Measurements from ENCODE around the gene EXOSC2. TPM values are rescaled to one million over a fixed set of nuclear protein-coding genes. Genes with fewer than 3 reads are reported as not detected.

The EXOSC2 gene
- polyA plus RNA-seq, 1 donor from 2014 or later = 36.3 TPM

DNA sequence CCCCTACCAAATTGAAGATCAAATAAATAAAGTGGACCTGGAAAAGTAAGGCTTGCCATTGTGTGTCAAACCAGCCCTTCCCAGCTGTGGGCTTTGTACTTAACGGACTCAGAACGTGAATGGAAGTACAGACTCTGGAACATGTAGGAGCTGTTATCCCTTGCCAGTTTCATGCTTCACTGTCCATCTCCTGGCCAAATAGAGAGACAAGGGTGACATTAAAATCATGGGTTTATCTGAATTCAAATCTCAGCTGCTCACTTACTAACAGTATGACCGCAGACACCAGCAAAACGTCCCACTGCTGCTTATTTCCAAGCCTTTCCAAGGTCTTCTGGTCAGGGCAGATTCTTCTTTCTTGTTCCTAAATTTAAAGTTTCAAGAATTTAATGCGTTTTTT is 52.2 kb downstream of the EXOSC2 start:
- TF ChIP-seq POLR2AphosphoS5 (IDR thresholded peaks at IDR 0.05) = no peak
- no peak for TF ChIP-seq EP300 (conservative IDR thresholded peaks at IDR 0.05; ENCODE audit: poor library complexity, severe bottlenecking)
- no peak for TF ChIP-seq SMC3 (conservative IDR thresholded peaks at IDR 0.05; ENCODE audit: poor library complexity)
- no peak for TF ChIP-seq MXI1 (conservative IDR thresholded peaks at IDR 0.05; ENCODE audit: poor library complexity, severe bottlenecking)
- TF ChIP-seq TAF1 (IDR thresholded peaks at IDR 0.05; ENCODE audit: low read depth) = no peak
- TF ChIP-seq CTCF (IDR thresholded peaks at IDR 0.05; ENCODE audit: poor library complexity, severe bottlenecking) = no peak
- no peak for TF ChIP-seq RAD21 (conservative IDR thresholded peaks at IDR 0.05)
- no peak for TF ChIP-seq REST (IDR thresholded peaks at IDR 0.05; ENCODE audit: borderline replicate concordance)
- no peak for TF ChIP-seq EZH2 (IDR thresholded peaks at IDR 0.05; ENCODE audit: borderline replicate concordance, insufficient read depth, low read length, poor library complexity, severe bottlenecking)
- H3K27me3 ChIP-seq (ENCODE audit: insufficient read depth, low read depth, low read length) = no peaks in the 10 kb centered on the region
- no peaks in the 10 kb centered on the region for H3F3A ChIP-seq (ENCODE audit: insufficient read depth, low read length, poor library complexity, severe bottlenecking)
- no peaks in the 10 kb centered on the region for H4K20me1 ChIP-seq (ENCODE audit: insufficient read depth)
- no peak overlapping the region for H3K4me2 ChIP-seq (ENCODE audit: low read length)
- peaks cover 5% of the 10 kb centered on the region for H3K79me2 ChIP-seq (replicated peaks; ENCODE audit: insufficient read depth, low read length)
- H3K9ac ChIP-seq (ENCODE audit: low read length) = no peak overlapping the region
- no peak overlapping the region for H2AFZ ChIP-seq (ENCODE audit: low read depth, low read length)
- no peak overlapping the region for H3K27ac ChIP-seq (ENCODE audit: low read length)
- peaks cover 3% of the 10 kb centered on the region for H3K9me3 ChIP-seq (ENCODE audit: low read length)
- no peak overlapping the region for H3K4me3 ChIP-seq (ENCODE audit: low read length)
- no peaks in the 10 kb centered on the region for H3K36me3 ChIP-seq (ENCODE audit: insufficient read depth, low read length)
- no peaks in the 10 kb centered on the region for H3K9me2 ChIP-seq (ENCODE audit: insufficient read depth, low read length)

DNA sequence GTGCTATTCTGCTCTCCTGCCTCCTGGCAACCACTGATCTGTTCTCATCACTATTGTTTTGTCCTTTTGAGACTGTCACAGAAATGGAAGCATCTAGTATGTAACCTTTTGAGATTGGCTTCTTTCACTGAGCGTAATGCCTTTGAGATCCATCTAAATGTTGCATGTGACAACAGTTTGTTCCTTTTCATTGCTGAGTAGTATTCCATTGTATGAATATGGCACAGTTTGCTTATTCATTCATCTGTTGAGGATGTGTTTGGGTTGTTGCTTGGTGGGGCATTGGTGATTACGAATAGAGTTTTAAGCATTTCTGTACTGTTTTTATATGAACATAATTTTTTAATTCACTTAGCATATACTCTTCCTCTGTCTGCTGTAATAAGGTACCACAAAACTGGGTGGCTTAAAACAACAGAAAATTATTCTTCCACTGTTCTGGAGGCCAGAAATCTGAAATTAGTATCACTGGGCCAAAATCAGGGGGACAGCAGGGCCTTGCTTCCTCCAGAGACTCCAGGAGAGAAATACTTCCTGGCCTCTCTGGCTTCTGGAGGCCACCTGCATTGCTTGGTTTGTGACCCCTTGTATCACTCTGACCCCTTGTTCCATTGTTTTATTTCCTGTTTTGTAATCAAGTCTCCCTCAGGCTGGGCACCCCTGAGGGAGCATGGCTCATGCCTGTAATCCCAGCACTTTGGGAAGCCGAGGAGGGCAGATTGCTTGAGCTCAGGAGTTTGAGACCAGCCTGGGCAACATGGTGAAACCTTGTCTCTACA is 53.0 kb downstream of the EXOSC2 start:
- Histone ChIP-seq H3K9ac (ENCODE audit: low read length) (no peak overlapping the region), H3K79me2 (replicated peaks; ENCODE audit: insufficient read depth, low read length) (peaks cover 5% of the 10 kb centered on the region), H3K4me2 (ENCODE audit: low read length) (no peak overlapping the region), H3K27ac (ENCODE audit: low read length) (no peak overlapping the region), H4K20me1 (ENCODE audit: insufficient read depth) (no peaks in the 10 kb centered on the region), H3K4me3 (ENCODE audit: low read length) (no peak overlapping the region), H3K36me3 (ENCODE audit: insufficient read depth, low read length) (no peaks in the 10 kb centered on the region), H2AFZ (ENCODE audit: low read depth, low read length) (no peak overlapping the region), H3K27me3 (ENCODE audit: insufficient read depth, low read depth, low read length) (no peaks in the 10 kb centered on the region), H3K9me3 (ENCODE audit: low read length) (peaks cover 3% of the 10 kb centered on the region), H3F3A (ENCODE audit: insufficient read depth, low read length, poor library complexity, severe bottlenecking) (no peaks in the 10 kb centered on the region), H3K9me2 (ENCODE audit: insufficient read depth, low read length) (no peaks in the 10 kb centered on the region)
- no peak for TF ChIP-seq EZH2 (IDR thresholded peaks at IDR 0.05; ENCODE audit: borderline replicate concordance, insufficient read depth, low read length, poor library complexity, severe bottlenecking)
- no peak for TF ChIP-seq TAF1 (IDR thresholded peaks at IDR 0.05; ENCODE audit: low read depth)
- TF ChIP-seq CTCF (IDR thresholded peaks at IDR 0.05; ENCODE audit: poor library complexity, severe bottlenecking) = no peak
- TF ChIP-seq MXI1 (conservative IDR thresholded peaks at IDR 0.05; ENCODE audit: poor library complexity, severe bottlenecking) = no peak
